GM21576 (cell line): Measurements from ENCODE around the gene PNKD.

ENCODE experiments used
- ATAC-seq: cut with Tn5 transposase; IDR thresholded peaks from one replicate; pipeline ENCODE4 v1.9.1; 2021; ENCODE audit warnings: mild to moderate bottlenecking, moderate library complexity; ENCODE audit not compliant: unreplicated experiment

PNKD gene

DNA sequence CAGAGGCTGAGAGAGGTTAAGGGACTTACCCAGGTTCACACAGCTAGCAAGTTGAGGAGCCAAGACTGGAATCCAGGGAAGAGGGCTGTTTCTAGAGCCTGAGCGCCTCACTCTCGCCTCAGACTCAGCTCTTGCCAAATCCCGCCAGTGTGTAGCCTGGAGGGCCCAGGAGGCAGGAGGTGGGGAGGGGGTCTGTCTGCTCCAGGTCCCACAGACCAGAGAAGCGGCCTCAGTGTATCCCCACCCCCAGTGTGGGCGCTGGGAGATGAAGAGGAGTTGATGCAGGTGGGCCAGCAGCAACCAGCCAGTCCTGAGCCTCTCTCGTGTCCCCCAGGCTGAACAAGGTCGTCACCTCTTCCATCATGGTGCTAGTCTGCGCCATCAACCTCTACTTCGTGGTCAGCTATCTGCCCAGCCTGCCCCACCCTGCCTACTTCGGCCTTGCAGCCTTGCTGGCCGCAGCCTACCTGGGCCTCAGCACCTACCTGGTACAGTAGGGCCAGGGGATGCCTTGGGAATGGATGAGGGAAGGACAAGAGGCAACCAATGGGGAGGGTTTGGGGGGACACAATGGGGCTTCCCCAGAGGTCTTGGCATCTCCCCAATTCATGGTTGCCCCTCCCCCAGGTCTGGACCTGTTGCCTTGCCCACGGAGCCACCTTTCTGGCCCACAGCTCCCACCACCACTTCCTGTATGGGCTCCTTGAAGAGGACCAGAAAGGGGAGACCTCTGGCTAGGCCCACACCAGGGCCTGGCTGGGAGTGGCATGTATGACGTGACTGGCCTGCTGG is 124.2 kb downstream of the PNKD start:
- no peak for ATAC-seq

DNA sequence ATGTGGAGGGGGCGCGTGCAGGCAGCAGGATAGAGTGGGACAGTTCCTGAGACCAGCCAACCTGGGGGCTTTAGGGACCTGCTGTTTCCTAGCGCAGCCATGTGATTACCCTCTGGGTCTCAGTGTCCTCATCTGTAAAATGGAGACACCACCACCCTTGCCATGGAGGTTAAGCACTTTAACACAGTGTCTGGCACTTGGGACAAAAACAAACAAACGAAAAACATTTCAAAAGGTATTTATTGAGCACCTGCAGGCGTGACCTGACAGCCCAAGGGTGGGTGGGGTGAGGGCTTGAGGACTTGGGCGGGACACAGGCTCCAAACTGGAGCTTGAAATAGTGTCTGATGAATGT is 124.7 kb downstream of the PNKD start:
- no peak for ATAC-seq

DNA sequence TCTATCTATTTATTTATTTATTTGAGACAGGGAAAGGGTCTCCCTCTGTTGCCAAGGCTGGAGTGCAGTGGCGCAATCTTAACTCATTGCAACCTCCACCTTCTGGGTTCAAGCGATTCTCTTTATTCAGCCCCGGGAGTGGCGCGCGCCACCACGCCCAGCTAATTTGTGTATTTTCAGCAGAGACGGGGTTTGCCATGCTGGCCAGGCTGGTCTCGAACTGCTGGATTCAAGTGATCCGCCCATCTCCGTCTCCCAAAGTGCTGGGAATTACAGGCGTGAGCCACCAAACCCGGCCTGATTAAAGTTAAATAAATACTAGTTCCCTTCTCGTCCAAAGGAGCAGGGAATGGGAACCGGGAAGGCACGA is 125.1 kb downstream of the PNKD start:
- no peak for ATAC-seq

DNA sequence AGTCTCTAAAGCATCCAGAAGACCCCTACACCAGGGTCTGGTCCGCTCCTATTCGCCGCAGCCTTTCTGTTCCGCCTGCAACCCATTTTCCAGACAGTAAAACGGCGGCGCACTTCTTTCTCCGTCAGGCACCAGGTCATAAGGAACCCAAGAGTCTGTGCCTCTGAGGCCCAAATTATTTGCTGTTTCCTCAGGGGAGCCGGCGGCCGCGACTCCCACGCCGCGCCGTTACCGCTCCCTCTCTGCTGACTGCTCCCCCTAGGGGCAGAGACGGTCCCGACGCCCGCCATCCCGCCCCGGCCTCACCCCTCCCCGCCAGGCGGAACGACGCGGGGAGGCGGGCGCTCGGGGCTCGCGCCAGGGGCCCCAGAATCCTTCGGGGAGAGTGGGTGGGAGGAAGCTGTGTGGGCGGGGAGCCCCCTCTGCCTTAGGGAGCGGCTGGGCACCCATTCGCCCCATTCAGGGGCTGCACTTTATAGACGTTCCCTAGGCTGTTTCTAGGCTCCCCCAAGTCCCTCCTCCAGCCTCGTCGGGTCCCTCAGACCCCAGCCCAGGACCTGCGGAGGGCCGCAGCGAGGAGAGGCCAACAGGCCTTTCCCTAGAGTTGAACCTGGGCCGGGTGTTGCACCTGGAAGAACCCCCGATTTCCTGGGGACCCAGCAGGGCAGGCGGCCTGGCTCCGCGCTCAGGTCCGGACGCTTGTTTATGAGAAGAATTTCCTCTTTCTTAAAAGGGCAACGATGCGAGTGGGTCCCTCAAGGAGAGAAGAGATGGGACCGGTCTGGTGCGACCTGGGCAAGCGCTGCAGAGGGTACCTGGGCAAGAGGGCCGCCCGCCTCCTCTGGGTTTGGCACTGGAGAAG is 125.7 kb downstream of the PNKD start:
- peak; percentile 42 for ATAC-seq
